Neuronal stem cell (in vitro differentiated cells): Measurements from ENCODE around the gene FTCD.
A peak's percentile ranks its signal among the peaks of the same experiment; 100 is the strongest.

ENCODE experiments used
- DNase-seq: peaks from one replicate; pipeline ENCODE4 v3.0.0-alpha.2; 2013; ENCODE audit warnings: low spot score
- H2AFZ ChIP-seq: one replicate; pipeline ENCODE4 v1.6.1; 2013; ENCODE audit warnings: mild to moderate bottlenecking, low read length, inconsistent platforms
- H2AK5ac ChIP-seq: 2 replicates; pipeline ENCODE4 v1.6.1; 2013; ENCODE audit warnings: low read depth, mild to moderate bottlenecking, inconsistent platforms, low read length, moderate library complexity, mixed read lengths
- H2BK120ac ChIP-seq: 2 replicates; pipeline ENCODE4 v1.6.1; 2013; ENCODE audit warnings: low read depth, mild to moderate bottlenecking, inconsistent platforms, low read length, moderate library complexity, mixed read lengths
- H2BK12ac ChIP-seq: one replicate; pipeline ENCODE4 v1.6.1; 2013; ENCODE audit warnings: low read length, inconsistent platforms
- H2BK15ac ChIP-seq: 2 replicates; pipeline ENCODE4 v1.6.1; 2013; ENCODE audit warnings: mild to moderate bottlenecking, low read length, inconsistent platforms, mixed read lengths
- H2BK5ac ChIP-seq: one replicate; pipeline ENCODE4 v1.6.1; 2013; ENCODE audit warnings: inconsistent platforms, mild to moderate bottlenecking, low read length, moderate library complexity
- H3K14ac ChIP-seq: one replicate; pipeline ENCODE4 v1.6.1; 2013; ENCODE audit warnings: low read length, inconsistent platforms
- H3K18ac ChIP-seq: 2 replicates; pipeline ENCODE4 v1.6.1; 2013; ENCODE audit warnings: low read length, inconsistent platforms
- H3K23ac ChIP-seq: 2 replicates; pipeline ENCODE4 v1.6.1; 2013; ENCODE audit warnings: low read depth, mild to moderate bottlenecking, mixed read lengths, low read length, inconsistent platforms; ENCODE audit not compliant: poor library complexity
- H3K27ac ChIP-seq: replicated peaks from 3 replicates; pipeline ENCODE4 v1.5.1; 2013; ENCODE audit warnings: low read length, inconsistent platforms
- H3K27me3 ChIP-seq, 3 experiments: 2 replicates each; pipeline ENCODE4 v1.6.1; 2013; ENCODE audit warnings: low read length in 3 of 3, mild to moderate bottlenecking in 2 of 3, inconsistent platforms in 1 of 3, low read depth in 1 of 3, mixed read lengths in 1 of 3, moderate library complexity in 1 of 3; ENCODE audit not compliant: control insufficient read depth in 3 of 3, insufficient read depth in 3 of 3
- H3K36me3 ChIP-seq, 2 donors: replicated peaks in 1 of 2; 2 replicates each; pipeline ENCODE4 v1.6.1; 2013; ENCODE audit warnings: low read length in 2 of 2; ENCODE audit not compliant: control insufficient read depth in 2 of 2, insufficient read depth in 2 of 2
- H3K4ac ChIP-seq: 2 replicates; pipeline ENCODE4 v1.6.1; 2013; ENCODE audit warnings: inconsistent platforms, mild to moderate bottlenecking, low read length, moderate library complexity
- H3K4me1 ChIP-seq, 2 donors: 1 replicate in 1 of 2; 2 replicates in 1 of 2; pipeline ENCODE4 v1.6.1; 2013; ENCODE audit warnings: low read length in 2 of 2, low read depth in 1 of 2; ENCODE audit not compliant: control insufficient read depth in 2 of 2, insufficient read depth in 1 of 2
- H3K4me2 ChIP-seq: one replicate; pipeline ENCODE4 v1.6.1; 2013; ENCODE audit warnings: mild to moderate bottlenecking, low read length, inconsistent platforms; ENCODE audit not compliant: insufficient read depth, poor library complexity, severe bottlenecking
- H3K4me3 ChIP-seq, 2 donors: 2 replicates each; pipeline ENCODE4 v1.5.1; 2013; ENCODE audit warnings: low read length in 2 of 2, mild to moderate bottlenecking in 2 of 2, inconsistent platforms in 1 of 2, moderate library complexity in 1 of 2
- H3K79me1 ChIP-seq: one replicate; pipeline ENCODE4 v1.6.1; 2013; ENCODE audit warnings: low read depth, mild to moderate bottlenecking, inconsistent platforms, low read length, moderate library complexity
- H3K9ac ChIP-seq: one replicate; pipeline ENCODE4 v1.6.1; 2013; ENCODE audit warnings: mild to moderate bottlenecking, low read depth, low read length, inconsistent platforms; ENCODE audit not compliant: poor library complexity
- H3K9me3 ChIP-seq, 2 donors: replicated peaks in 1 of 2; 2 replicates each; pipeline versions ENCODE3 to v1.6.1; 2013; ENCODE audit warnings: low read length in 2 of 2, mild to moderate bottlenecking in 2 of 2, inconsistent platforms in 1 of 2, low read depth in 1 of 2, mixed read lengths in 1 of 2, moderate library complexity in 1 of 2; ENCODE audit not compliant: control insufficient read depth in 2 of 2, insufficient read depth in 1 of 2
- H4K8ac ChIP-seq: one replicate; pipeline ENCODE4 v1.6.1; 2013; ENCODE audit warnings: low read depth, mild to moderate bottlenecking, inconsistent platforms, low read length, moderate library complexity
- H4K91ac ChIP-seq: one replicate; pipeline ENCODE4 v1.6.1; 2013; ENCODE audit warnings: low read length, low read depth, mild to moderate bottlenecking, inconsistent platforms; ENCODE audit not compliant: poor library complexity
- WGBS, 2 donors: extraction: QIAGEN DNeasy Blood & Tissue Kit; methylation state at CpG; one replicate each; pipeline ENCODE4 v1.1.7; 2013; ENCODE audit warnings: missing lambda C conversion rate in 2 of 2, mixed read lengths in 1 of 2; ENCODE audit not compliant: insufficient read length in 2 of 2, insufficient replicate concordance in 1 of 2; ENCODE audit errors: extremely low coverage in 2 of 2; 5-methylcytosine and 5-hydroxymethylcytosine counted together

The FTCD gene

DNA sequence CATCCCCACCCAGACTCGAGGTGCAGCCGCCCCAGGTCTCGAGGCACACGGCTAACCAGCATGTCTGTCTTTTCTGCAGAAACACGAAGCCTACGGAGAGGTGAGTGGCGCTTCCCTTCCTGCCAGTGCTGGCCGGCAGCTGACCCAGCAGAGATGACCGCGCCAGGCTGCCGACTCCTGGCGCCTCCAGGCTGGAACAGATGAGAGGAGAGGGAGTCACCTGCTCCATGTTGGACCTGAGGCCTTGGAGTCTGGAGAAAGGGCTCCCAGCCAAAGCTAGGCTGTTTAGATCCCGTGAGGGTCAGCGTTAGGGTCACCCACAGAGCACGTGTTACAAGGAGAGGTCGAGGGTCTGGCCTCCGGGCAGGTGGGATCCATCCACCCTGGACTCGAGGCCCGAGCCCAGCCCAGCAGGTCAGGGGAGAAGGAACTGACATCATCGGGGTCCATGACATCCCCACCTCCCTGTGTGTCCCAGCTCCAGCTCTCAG is 42.6 kb downstream of the FTCD start:
- no peak overlapping the region for H2AFZ ChIP-seq
- no peak overlapping the region for H2BK12ac ChIP-seq
- H2AK5ac ChIP-seq = no peak overlapping the region
- H2BK120ac ChIP-seq = no peak overlapping the region
- H3K18ac ChIP-seq = peak overlapping the region; percentile 38
- WGBS, 2 donors = no CpG with 5 or more reads among the region's 20 CpGs
- no peaks in the 10 kb centered on the region for H3K27me3 ChIP-seq
- no peak overlapping the region for H3K27ac ChIP-seq
- H2BK5ac ChIP-seq = no peak overlapping the region
- peak overlapping the region; percentile 43 for H3K23ac ChIP-seq
- no peak overlapping the region for H2BK15ac ChIP-seq
- H3K4me1 ChIP-seq = no peaks in the 10 kb centered on the region
- no peak overlapping the region for H4K91ac ChIP-seq
- H3K9me3 ChIP-seq = peaks cover 2 to 5% of the 10 kb centered on the region in 2 donors
- H3K9ac ChIP-seq = no peak overlapping the region
- peaks cover 6% of the 10 kb centered on the region for H3K79me1 ChIP-seq
- DNase-seq = no peak
- H3K36me3 ChIP-seq = peaks cover 0 to 3% of the 10 kb centered on the region in 2 donors
- no peak overlapping the region for H4K8ac ChIP-seq
- no peak overlapping the region for H3K4ac ChIP-seq
- H3K14ac ChIP-seq = no peak overlapping the region
- H3K4me3 ChIP-seq = no peak overlapping the region
- H3K4me2 ChIP-seq = no peak overlapping the region

- Histone ChIP-seq H3K18ac (peak overlapping the region; percentile 38), H2BK15ac (no peak overlapping the region), H3K27me3 (no peaks in the 10 kb centered on the region), H3K79me1 (peaks cover 6% of the 10 kb centered on the region), H3K36me3 (peaks cover 0 to 3% of the 10 kb centered on the region in 2 donors), H3K4me1 (no peaks in the 10 kb centered on the region), H3K9ac (peak overlapping the region; percentile 70), H2BK12ac (peak overlapping the region; percentile 22), H3K14ac (peak overlapping the region; percentile 82), H3K23ac (peak overlapping the region; percentile 80), H2AFZ (no peak overlapping the region), H2BK120ac (peak overlapping the region; percentile 72), H3K27ac (no peak overlapping the region), H4K91ac (no peak overlapping the region), H3K4me3 (no peak overlapping the region), H3K9me3 (peaks cover 2 to 5% of the 10 kb centered on the region in 2 donors), H2AK5ac (peak overlapping the region; percentile 37), H4K8ac (no peak overlapping the region), H3K4me2 (no peak overlapping the region), H2BK5ac (no peak overlapping the region), H3K4ac (no peak overlapping the region)
- no CpG with 5 or more reads among the region's 69 CpGs for WGBS, 2 donors
- no peak for DNase-seq
Measured at GRCh38 chr21:46111857-46112724, 43.3 kb downstream of the FTCD start.

DNA sequence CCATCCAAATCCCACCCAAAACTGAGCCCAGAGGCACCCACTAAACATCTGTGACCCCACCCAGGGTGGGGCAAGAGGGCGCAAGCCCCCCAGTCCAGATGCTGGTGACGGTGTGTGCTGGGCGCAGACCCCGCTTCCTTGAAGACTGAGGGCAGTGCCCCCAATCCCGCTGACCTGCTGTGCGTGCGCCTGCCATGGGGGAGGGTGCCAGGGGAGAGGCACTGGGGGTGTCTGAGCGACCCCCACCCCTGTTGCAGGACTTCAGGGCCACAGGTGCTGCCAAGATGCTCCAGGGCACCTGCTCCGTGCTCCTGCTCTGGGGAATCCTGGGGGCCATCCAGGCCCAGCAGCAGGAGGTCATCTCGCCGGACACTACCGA is 44.2 kb downstream of the FTCD start:
- H3K79me1 ChIP-seq = peaks cover 6% of the 10 kb centered on the region
- H2BK120ac ChIP-seq = no peak overlapping the region
- no peak overlapping the region for H3K9ac ChIP-seq
- H3K36me3 ChIP-seq = peaks cover 0 to 3% of the 10 kb centered on the region in 2 donors
- no peak overlapping the region for H2BK12ac ChIP-seq
- no peak for DNase-seq
- no peak overlapping the region for H3K4ac ChIP-seq
- no peak overlapping the region for H3K18ac ChIP-seq
- H4K91ac ChIP-seq = no peak overlapping the region
- no peak overlapping the region for H2AK5ac ChIP-seq
- no peak overlapping the region for H2BK5ac ChIP-seq
- H3K4me3 ChIP-seq = no peak overlapping the region
- no CpG with 5 or more reads among the region's 12 CpGs for WGBS, 2 donors
- peaks cover 0 to under 1% of the 10 kb centered on the region in 2 donors for H3K4me1 ChIP-seq
- peaks cover 2 to 6% of the 10 kb centered on the region in 2 donors for H3K9me3 ChIP-seq
- H2BK15ac ChIP-seq = no peak overlapping the region
- no peak overlapping the region for H4K8ac ChIP-seq
- H2AFZ ChIP-seq = no peak overlapping the region
- no peak overlapping the region for H3K23ac ChIP-seq
- no peak overlapping the region for H3K4me2 ChIP-seq
- no peak overlapping the region for H3K14ac ChIP-seq
- no peak overlapping the region for H3K27ac ChIP-seq
- no peaks in the 10 kb centered on the region for H3K27me3 ChIP-seq

DNA sequence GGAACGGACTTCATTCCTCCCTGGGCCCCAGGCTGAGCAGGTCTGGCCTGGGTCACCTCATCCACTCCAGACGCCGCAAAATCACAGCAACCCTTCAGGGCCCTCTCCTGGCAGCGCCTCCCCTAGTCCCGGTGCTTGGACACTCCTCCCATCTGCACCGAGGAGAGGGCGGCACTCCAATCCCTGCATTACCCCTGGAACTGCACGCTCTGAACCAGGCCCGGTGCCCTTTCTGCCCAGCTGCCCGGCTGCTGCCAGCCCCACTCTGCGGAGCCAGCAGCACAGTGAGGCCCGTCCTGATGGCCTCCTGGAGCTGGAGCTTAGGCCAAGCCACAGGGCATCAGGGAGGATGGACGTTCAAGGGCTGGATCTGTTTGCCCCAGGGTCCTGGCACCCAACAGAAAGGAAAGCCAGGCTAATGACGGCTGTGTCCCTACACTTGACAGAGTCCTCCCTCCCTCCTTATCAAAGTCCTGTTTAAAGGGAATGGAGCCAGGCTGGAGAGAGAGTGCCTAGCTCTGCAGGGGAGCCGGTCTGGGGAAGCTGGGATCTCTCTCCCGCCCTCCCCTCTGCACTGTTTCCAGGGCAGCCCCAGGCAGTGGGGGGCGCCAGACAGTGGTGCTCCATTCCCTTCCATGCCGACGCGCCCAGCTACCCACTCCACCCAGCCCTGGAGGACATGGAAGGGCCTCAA is 44.7 kb downstream of the FTCD start:
- H3K27me3 ChIP-seq = no peaks in the 10 kb centered on the region
- no peak overlapping the region for H4K91ac ChIP-seq
- no peak overlapping the region for H3K18ac ChIP-seq
- no peak overlapping the region for H2BK120ac ChIP-seq
- peaks cover 0 to 3% of the 10 kb centered on the region in 2 donors for H3K36me3 ChIP-seq
- peaks cover 5% of the 10 kb centered on the region for H3K79me1 ChIP-seq
- no peak overlapping the region for H3K27ac ChIP-seq
- peak overlapping the region; percentile 11 for H3K4me2 ChIP-seq
- H3K4ac ChIP-seq = no peak overlapping the region
- no peak overlapping the region for H2AK5ac ChIP-seq
- peak overlapping the region; percentile 71 for H3K14ac ChIP-seq
- H3K23ac ChIP-seq = no peak overlapping the region
- peak overlapping the region; percentile 84 for H2BK12ac ChIP-seq
- H3K4me3 ChIP-seq = peak overlapping the region in 1 of 2 donors; percentile 7
- no CpG with 5 or more reads among the region's 20 CpGs for WGBS, 2 donors
- no peak overlapping the region for H2BK15ac ChIP-seq
- peak overlapping the region; percentile 66 for H2BK5ac ChIP-seq
- H2AFZ ChIP-seq = no peak overlapping the region
- H3K9me3 ChIP-seq = peaks cover 2 to 7% of the 10 kb centered on the region in 2 donors
- H3K9ac ChIP-seq = no peak overlapping the region
- no peak overlapping the region for H4K8ac ChIP-seq
- no peak for DNase-seq
- H3K4me1 ChIP-seq = peaks cover 0 to 1% of the 10 kb centered on the region in 2 donors
